ENCODE data around the gene KCTD2. TPM values are rescaled to one million over a fixed set of nuclear protein-coding genes. Genes with fewer than 3 reads are reported as not detected.
A peak's percentile ranks its signal among the peaks of the same experiment; 100 is the strongest.
"Not testable (repeated sequence)": the region's sequence is repeated elsewhere in the genome, so short reads cannot be mapped to it uniquely, and the experiment has no call there.

The KCTD2 gene
- total RNA-seq, 3 donors from 2014 or later: 19.1 to 30.0 (median 21.2) TPM

DNA sequence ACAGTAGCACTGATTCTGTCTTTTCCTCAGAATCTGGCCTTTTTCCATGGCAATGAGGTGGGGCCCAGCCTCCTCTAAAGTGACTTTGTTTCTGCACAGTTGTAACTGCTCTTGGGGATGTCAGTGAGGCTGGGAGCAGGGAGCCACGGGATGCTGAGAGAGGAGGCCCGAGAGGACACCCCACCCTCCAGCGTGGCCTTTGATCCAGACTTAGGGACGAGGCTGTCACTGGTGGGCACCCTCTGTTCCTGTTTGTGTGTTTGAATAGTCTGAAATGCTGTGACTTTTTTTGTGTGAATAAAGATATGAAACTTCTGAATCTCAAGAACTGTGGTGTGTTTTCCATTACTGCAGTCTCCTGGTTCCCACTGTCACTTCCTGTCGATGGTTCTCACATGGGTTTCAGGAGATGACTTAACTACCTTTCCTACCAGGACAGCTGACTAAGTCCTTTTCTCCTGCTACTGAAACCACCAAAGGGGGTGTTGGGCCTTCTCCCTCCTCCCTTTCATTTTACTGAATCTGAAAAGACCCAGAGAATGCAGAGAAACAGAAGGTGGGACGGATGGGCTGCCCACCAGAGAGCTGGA lies 18.6 kb downstream of the KCTD2 start:
- Histone ChIP-seq H3K36me3 (ENCODE audit: low read depth) (no peaks in the 10 kb centered on the region), H3K9me3 (no peaks in the 10 kb centered on the region), H3K4me3 (no peak overlapping the region), H3K4me1 (ENCODE audit: low read depth) (no peaks in the 10 kb centered on the region)
- no peak for TF ChIP-seq CTCF (IDR thresholded peaks at IDR 0.05)
- DNase-seq (no peak), ATAC-seq (peak; percentile 20)
- intact Hi-C loops (cut with DNase I, micrococcal nuclease): no loop called here

DNA sequence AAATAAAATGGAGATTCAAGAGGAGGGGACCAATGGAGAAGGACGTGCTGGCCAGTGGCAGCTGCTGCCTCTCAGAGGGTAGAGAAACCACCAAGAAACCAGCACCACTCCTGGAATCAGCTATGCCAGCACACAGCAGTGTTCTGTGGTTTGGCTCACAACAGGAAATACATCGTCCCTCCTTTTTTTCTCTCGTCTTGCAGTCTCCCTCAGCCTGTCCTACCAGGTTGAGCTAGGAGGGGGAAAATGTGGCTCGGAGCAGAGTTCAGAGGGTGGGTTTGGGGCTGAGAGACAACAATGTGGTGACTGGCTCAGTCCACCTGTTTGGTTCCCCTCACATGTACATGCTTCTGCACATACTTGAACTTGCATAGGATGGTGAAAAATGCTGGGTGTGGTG lies 20.8 kb downstream of the KCTD2 start:
- Histone ChIP-seq H3K4me1 (ENCODE audit: low read depth) (no peaks in the 10 kb centered on the region), H3K9me3 (no peaks in the 10 kb centered on the region), H3K36me3 (ENCODE audit: low read depth) (no peaks in the 10 kb centered on the region), H3K4me3 (no peak overlapping the region)
- ATAC-seq (peak; percentile 36), DNase-seq (no peak)
- intact Hi-C loops (cut with DNase I, micrococcal nuclease): no loop called here
- no peak for TF ChIP-seq CTCF (IDR thresholded peaks at IDR 0.05)

DNA sequence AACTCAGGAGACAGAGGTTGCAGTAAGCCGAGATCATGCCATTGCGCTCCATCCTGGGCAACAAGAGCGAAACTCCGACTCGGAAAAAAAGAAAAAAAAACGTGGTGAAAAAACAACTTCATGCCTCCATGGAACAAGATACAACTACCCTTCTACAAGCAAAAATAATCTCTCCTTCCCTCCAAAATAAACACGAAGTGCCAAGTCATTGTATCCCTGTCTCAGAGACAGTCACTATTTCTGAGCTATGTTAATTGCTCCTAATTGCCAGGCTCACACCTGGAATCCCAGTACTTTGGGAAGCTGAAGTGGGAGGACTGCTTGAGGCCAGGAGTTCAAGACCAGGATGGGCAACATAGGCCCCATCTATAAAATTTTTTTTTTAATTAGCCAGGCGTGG lies 21.7 kb downstream of the KCTD2 start:
- DNase-seq (no peak), ATAC-seq (no peak)
- H3K4me3 ChIP-seq: no peak overlapping the region
- no peaks in the 10 kb centered on the region for H3K9me3 ChIP-seq
- intact Hi-C loops (cut with DNase I, micrococcal nuclease): no loop called here
- no peaks in the 10 kb centered on the region for H3K36me3 ChIP-seq (ENCODE audit: low read depth)
- peaks cover 6% of the 10 kb centered on the region for H3K4me1 ChIP-seq (ENCODE audit: low read depth)
- TF ChIP-seq CTCF (IDR thresholded peaks at IDR 0.05): no peak

- Histone ChIP-seq H3K36me3 (ENCODE audit: low read depth) (no peaks in the 10 kb centered on the region), H3K9me3 (no peaks in the 10 kb centered on the region), H3K4me1 (ENCODE audit: low read depth) (peaks cover 16% of the 10 kb centered on the region), H3K4me3 (no peak overlapping the region)
- intact Hi-C loops (cut with DNase I, micrococcal nuclease): no loop called here
- peak; percentile 29 for ATAC-seq
- peak in 2 of 3 donors; percentile 42 to 70 for DNase-seq
- no peak for TF ChIP-seq CTCF (IDR thresholded peaks at IDR 0.05)
These were observed 22.8 kb downstream of the KCTD2 start for GRCh38 chr17:75069783-75070182.

DNA sequence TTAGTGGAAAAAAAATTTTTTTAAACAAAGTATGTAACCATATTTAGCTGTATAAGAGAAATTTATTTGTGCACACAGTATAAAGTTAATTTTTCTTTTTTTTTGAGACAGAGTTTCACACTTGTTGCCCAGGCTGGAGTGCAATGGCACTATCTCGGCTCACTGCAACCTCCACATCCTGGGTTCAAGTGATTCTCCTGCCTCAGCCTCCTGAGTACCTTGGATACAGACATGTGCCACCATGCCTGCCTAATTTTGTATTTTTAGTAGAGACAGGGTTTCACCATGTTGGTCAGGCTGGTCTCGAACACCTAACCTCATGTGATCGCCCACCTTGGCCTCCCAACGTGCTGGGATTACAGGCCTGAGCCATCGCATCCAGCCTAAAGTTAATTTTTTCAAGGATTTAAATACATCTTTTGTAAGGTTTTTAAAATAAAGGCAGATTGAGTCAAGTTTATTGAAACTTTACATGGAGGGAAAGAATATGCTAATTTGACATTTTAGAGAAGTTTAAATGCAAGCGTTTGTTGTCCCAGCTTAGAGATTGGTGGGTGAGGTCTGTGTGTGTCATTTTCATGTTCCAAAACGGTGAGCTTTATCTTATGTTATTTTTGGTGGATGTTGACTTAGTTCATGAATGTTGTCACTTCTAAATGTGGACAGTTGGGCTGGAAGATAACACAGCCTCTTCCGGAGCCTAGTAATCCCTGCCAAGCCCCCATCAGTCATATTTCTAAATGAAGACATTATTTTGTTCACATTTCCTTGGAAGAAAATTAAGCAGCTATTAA lies 24.6 kb downstream of the KCTD2 start:
- H3K36me3 ChIP-seq (ENCODE audit: low read depth); H3K4me3 ChIP-seq; ATAC-seq; intact Hi-C loops (cut with DNase I, micrococcal nuclease); H3K9me3 ChIP-seq: not testable (repeated sequence)
- H3K4me1 ChIP-seq (ENCODE audit: low read depth): peaks cover 17% of the 10 kb centered on the region
- DNase-seq: peak in 1 of 3 donors; percentile 9

GRCh38 chr17:75072909-75073308 lies 25.9 kb downstream of the KCTD2 start:
- H3K9me3 ChIP-seq; DNase-seq; intact Hi-C loops (cut with DNase I, micrococcal nuclease); H3K4me3 ChIP-seq; ATAC-seq; H3K36me3 ChIP-seq (ENCODE audit: low read depth): not testable (repeated sequence)
- peaks cover 22% of the 10 kb centered on the region for H3K4me1 ChIP-seq (ENCODE audit: low read depth)
